GM19324 (cell line): Measurements from ENCODE around the gene ZC3H18.

Source experiments
- ATAC-seq: cut with Tn5 transposase; IDR thresholded peaks from one replicate; pipeline ENCODE4 v1.9.1; 2021; ENCODE audit warnings: mild to moderate bottlenecking, moderate library complexity; ENCODE audit not compliant: unreplicated experiment, low FRiP score

The ZC3H18 gene

DNA sequence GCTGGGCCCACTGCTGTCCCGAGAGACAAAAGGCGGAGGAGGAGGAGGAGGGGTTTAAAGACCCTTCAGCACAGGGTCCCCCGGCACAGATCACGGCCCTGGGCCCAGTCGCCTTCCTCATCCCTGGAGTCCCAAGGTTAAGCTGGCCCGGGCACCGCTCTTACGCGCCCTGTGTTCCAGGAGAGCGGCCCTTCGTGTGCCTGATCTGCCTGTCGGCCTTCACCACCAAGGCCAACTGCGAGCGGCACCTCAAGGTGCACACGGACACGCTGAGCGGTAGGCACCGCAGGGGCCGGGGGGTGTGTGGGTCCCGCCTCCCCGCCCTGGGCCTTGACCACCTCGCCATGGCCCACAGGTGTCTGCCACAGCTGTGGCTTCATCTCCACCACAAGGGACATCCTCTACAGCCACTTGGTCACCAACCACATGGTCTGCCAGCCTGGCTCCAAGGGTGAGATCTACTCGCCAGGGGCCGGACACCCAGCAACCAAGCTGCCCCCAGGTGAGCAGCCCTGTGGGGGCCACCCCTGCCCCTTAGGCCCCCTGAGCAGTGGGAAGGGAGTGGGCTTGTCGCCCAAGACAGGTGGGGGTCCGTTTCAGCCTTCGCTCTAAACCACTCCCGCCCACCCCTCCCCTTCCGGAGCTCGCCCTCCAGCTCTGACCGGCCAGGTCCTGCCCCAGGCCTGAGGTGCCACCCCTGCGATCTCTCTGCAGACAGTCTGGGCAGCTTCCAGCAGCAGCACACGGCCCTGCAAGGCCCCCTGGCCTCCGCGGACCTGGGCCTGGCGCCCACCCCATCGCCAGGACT lies 37.6 kb upstream of the ZC3H18 start:
- ATAC-seq, result no peak

- ATAC-seq, result no peak
Observed at GRCh38 chr16:88533381-88533917, 36.8 kb upstream of the ZC3H18 start.

GRCh38 chr16:88533932-88534637 lies 36.1 kb upstream of the ZC3H18 start:
- ATAC-seq, result peak; percentile 68

DNA sequence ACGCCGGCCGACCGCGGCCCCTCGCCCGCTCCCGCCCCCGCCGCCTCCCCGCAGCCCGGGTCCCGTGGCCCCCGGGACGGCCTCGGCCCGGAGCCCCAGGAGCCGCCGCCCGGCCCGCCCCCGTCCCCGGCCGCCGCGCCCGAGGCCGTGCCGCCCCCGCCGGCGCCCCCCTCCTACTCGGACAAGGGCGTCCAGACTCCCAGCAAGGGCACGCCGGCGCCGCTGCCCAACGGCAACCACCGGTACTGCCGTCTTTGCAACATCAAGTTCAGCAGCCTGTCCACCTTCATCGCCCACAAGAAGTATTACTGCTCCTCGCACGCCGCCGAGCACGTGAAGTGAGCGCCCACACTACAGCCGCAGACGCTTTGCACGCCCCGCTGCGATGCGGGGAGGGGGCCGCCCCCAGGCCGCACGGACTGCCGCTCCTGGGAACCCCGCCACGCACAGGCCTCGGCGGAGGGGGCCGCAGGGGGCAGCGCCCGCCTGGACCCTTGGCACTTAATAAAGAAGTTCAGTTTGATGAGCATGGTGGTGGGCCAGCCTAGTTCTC lies 35.5 kb upstream of the ZC3H18 start:
- ATAC-seq, result peak; percentile 5

DNA sequence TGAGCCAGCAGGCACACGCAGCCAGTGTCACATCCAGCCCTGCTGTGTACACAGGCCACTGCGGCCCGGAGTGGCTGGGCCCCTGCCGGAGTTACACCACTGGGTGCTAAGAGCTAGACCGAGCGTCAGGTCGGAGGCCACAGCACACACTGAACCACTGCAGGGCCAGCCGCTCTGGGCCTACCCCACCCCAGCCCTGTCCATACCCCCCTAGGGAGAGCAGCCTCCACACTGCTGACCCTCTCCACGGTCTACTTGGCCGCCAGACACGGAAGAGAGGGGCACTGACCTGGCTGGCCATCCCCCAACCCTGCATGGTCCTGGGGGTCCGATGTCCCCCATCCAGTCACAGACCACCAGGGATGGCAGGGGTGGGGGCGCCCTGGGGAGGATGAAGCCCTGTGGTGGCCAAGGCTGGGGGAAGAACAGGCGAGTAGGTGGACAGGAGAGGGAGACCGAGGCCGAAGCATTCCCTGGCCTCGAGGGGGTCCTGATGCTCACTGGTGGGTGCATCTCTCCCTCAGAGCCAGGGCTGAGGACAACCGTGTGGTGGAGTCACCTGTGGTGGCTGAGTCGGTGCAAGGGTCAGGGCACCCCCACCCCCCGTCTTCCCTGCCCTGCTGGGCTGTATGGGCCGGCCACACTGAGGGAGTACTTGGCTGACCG lies 34.9 kb upstream of the ZC3H18 start:
- ATAC-seq, result no peak

GRCh38 chr16:88535857-88536222 lies 34.4 kb upstream of the ZC3H18 start:
- ATAC-seq, result no peak

DNA sequence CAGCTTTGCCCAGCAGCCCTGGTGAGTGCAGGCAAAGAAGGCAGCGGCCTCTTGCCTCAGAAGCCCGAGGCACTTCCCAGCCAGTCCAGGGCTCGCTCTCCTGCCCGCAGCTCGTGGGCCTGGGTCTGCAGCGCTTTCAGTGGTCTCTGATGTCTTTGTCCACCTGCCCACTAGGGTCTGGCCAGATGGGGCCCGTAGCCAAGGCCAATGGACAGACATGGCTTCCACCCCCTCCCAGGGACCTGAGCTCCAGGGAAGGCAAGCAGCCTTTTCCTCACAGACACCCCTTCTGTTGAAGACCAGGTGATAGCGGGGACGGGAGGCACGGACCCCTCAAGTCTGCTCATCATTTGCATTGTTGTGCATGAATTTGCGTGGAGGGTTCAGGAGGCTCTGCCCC lies 33.7 kb upstream of the ZC3H18 start:
- no peak for ATAC-seq

DNA sequence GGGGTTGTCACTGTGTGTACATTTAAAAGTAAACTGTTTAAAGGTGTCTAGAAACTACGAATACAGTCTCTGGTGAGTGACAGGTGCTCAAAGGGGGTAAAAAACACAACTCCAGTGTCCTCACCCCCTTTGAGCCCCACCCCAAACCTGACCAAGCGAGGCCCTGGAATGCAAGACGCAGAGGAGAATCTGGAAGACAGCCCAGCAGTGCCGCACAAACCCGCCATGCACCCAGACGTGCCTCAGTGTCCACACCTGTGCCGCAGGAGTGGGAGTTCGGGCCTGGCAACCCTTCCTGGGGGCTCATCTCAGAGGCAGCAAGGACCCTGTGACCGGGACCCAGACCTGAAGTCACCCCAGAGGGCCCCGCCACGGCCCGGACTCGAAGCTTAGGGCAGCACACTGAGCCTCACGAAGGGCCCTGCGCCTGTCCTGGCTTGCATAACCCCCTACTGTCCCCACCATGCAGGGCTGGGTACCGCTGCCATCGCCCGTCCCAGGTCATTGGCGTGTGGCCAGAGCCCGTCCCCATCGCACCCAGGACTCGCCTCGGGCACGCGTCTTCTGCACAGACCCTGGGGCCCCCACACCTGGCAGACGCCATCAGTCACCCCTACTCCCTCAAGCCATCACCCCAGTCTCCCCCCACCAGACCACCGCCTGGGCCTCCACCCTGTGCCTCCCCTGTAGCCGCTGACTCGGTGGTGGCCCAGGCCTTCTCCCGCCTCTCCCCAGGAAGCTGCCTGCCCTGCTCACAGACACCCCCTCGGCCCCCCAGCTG lies 33.0 kb upstream of the ZC3H18 start:
- no peak for ATAC-seq

- no peak for ATAC-seq
Observed at GRCh38 chr16:88537859-88538258, 32.3 kb upstream of the ZC3H18 start.

DNA sequence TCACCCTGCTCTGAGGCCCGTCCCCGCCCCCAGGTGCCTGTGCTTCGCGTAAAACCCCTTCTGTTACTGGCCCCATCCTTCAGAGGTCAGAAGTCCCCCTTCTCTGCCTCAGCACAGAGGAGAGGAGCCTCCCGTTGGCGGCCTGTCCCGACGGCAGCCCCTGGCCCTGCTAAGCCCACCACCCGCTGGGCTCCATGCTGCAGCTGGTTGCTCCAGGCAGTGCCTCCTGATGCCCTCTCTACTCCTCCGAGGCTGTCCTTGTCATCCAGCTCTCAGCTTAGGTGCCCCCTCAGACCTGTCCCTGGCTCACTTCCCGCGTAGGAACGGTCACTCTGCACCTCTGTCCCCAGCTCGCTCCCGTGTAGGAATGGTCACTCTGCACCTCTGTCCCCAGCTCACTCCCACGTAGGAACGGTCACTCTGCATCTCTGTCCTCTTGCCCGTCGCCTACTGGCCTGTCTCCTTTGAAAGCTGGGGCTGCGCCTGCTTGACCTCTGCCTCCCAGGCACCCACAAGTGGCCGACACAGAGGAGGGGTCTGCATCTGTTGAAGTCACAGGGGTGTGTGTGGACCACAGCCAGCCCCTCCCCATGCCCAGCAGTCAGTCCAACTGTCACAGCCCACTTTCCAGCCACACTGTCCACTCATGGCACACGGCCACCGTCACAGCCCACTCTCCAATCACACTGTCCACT lies 31.7 kb upstream of the ZC3H18 start:
- ATAC-seq, result no peak

GRCh38 chr16:88539261-88539651 lies 30.9 kb upstream of the ZC3H18 start:
- no peak for ATAC-seq

GRCh38 chr16:88539652-88540345 lies 30.4 kb upstream of the ZC3H18 start:
- no peak for ATAC-seq

DNA sequence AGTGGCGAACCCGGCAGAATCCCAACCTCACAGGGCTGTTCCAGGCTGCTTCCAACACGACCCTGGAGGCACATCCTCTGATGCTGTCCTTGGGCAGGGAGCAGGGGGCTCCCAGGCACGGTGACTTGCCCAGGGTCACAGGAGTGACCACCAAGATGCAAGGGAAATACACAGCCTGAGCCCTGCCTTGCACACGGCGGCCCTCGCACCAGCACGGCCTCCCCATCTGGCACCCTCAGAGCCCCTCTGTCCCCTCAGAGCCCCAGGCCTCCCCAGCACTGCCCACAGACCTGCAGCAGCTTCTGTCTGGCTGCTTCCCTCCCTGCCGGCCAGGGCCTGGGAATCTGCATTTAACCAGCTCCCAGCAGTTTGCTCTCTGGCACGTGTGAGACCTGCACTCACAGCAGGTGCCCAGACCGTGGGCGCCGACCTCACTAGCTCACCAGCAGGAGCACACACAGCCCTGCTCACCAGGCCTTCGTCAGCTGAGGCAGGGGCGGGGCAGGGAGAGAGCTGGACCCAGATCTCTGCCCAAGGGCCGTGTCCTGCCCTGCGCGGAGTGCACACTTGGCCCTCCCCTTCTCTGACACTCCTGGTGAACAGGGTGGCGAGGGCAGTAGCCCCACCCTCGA lies 29.7 kb upstream of the ZC3H18 start:
- no peak for ATAC-seq

- no peak for ATAC-seq
Observed at GRCh38 chr16:88541831-88542616, 28.2 kb upstream of the ZC3H18 start.

- no peak for ATAC-seq
Observed at GRCh38 chr16:88543230-88543813, 26.9 kb upstream of the ZC3H18 start.

DNA sequence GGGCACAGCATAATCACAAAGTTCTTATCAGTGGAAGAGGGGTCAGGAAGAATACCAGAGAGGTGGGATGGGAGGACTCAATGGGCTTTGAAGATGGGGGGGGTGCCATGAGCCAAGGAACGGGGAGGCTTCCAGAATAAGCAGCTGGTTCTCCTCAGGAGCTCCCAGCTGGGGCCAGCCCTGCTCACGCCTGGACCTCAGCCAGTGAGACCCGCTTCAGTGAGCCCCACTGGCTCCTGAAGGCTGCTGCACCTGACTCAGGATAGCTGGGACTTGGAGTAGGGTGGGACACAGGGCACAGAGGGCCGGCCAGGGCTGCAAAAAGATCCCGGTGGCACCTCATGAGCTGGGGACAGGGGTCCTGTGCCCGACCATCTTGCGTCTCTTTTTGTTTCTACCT lies 24.4 kb upstream of the ZC3H18 start:
- ATAC-seq, result no peak

GRCh38 chr16:88548131-88548874 lies 21.9 kb upstream of the ZC3H18 start:
- ATAC-seq, result no peak
